Activated naive CD4-positive, alpha-beta T cell treated with anti-CD3 and anti-CD28 coated beads for 36 hours (primary cell): Measurements from ENCODE around the gene TBC1D28. TPM values are rescaled to one million over a fixed set of nuclear protein-coding genes. Genes with fewer than 3 reads are reported as not detected.
A peak's percentile ranks its signal among the peaks of the same experiment; 100 is the strongest.
"Not testable (repeated sequence)": the region's sequence is repeated elsewhere in the genome, so short reads cannot be mapped to it uniquely, and the experiment has no call there.

Experiments
- CTCF ChIA-PET: fragments of 350-600 bp; sonication (Branson Sonifier 250); formaldehyde crosslinking; loops from one replicate; lab custom pipeline; 2021; ENCODE audit warnings: antibody characterized with exemption; lab: Charles Lee
- DNase-seq: peaks from one replicate; pipeline ENCODE4 v3.0.0-alpha.2; 2020
- H3K27ac Mint-ChIP-seq: one replicate; pipeline ENCODE4 v1.8.0; 2021; ENCODE audit warnings: mild to moderate bottlenecking, mixed read lengths
- H3K27me3 Mint-ChIP-seq: one replicate; pipeline ENCODE4 v1.8.0; 2021; ENCODE audit warnings: low read depth, mixed read lengths
- H3K36me3 Mint-ChIP-seq: one replicate; pipeline ENCODE4 v1.8.0; 2021; ENCODE audit warnings: low read depth, mixed read lengths
- H3K4me1 Mint-ChIP-seq: one replicate; pipeline ENCODE4 v1.8.0; 2021; ENCODE audit warnings: low read depth, mixed read lengths
- H3K4me3 Mint-ChIP-seq: one replicate; pipeline ENCODE4 v1.8.0; 2021; ENCODE audit warnings: mild to moderate bottlenecking, moderate library complexity, mixed read lengths
- H3K9me3 Mint-ChIP-seq: one replicate; pipeline ENCODE4 v1.8.0; 2021; ENCODE audit warnings: mixed read lengths
- intact Hi-C: fragments of 100-400 bp; cut with micrococcal nuclease; formaldehyde crosslinking; loops from one replicate; pipeline ENCODE4 v1.15.1; 2023
- total RNA-seq, 2 experiments: library from RNA; stranded (reverse); gene quantifications; one replicate each; pipeline ENCODE4 v1.2.3, GENCODE V29; 2021

The TBC1D28 gene
- total RNA-seq = not detected

- intact Hi-C loops, H3K27ac Mint-ChIP-seq, H3K4me3 Mint-ChIP-seq, H3K9me3 Mint-ChIP-seq, H3K27me3 Mint-ChIP-seq, CTCF ChIA-PET, H3K4me1 Mint-ChIP-seq, DNase-seq, H3K36me3 Mint-ChIP-seq: not testable (repeated sequence)
Observed at GRCh38 chr17:18644291-18644690, at the start of gene TBC1D28. Gene TBC1D28 (minus strand): TSS chr17:18644391. CDS start chr17:18641352, 3,039 bp downstream.

- H3K27me3 Mint-ChIP-seq, CTCF ChIA-PET, intact Hi-C loops, H3K4me1 Mint-ChIP-seq, H3K9me3 Mint-ChIP-seq, H3K27ac Mint-ChIP-seq, DNase-seq: not testable (repeated sequence)
- H3K4me3 Mint-ChIP-seq = peak overlapping the region; percentile 78
- peaks cover 15% of the 10 kb centered on the region for H3K36me3 Mint-ChIP-seq
Observed at GRCh38 chr17:18682668-18683067, 38.5 kb upstream of the TBC1D28 start.

- intact Hi-C loops, H3K27me3 Mint-ChIP-seq, CTCF ChIA-PET, H3K4me1 Mint-ChIP-seq, H3K9me3 Mint-ChIP-seq: not testable (repeated sequence)
- H3K27ac Mint-ChIP-seq = peak within 1 kb of the TSS; percentile 66
- H3K36me3 Mint-ChIP-seq = peaks cover 18% of the 10 kb centered on the region
- peak within 1 kb of the TSS; percentile 78 for H3K4me3 Mint-ChIP-seq
- peak; percentile 89 for DNase-seq
Observed at GRCh38 chr17:18681767-18682571, 37.8 kb upstream of the TBC1D28 start, which contains the start of gene FOXO3B. Gene FOXO3B (minus strand): TSS chr17:18682314. CDS start chr17:18681651, 663 bp downstream.

GRCh38 chr17:18677381-18677780 lies 33.2 kb upstream of the TBC1D28 start:
- H3K4me3 Mint-ChIP-seq, H3K27ac Mint-ChIP-seq, H3K27me3 Mint-ChIP-seq, H3K9me3 Mint-ChIP-seq, intact Hi-C loops, DNase-seq, H3K4me1 Mint-ChIP-seq, CTCF ChIA-PET: not testable (repeated sequence)
- peaks cover 27% of the 10 kb centered on the region for H3K36me3 Mint-ChIP-seq

- H3K4me1 Mint-ChIP-seq, H3K9me3 Mint-ChIP-seq, intact Hi-C loops, H3K27ac Mint-ChIP-seq, CTCF ChIA-PET, H3K27me3 Mint-ChIP-seq, H3K4me3 Mint-ChIP-seq, DNase-seq: not testable (repeated sequence)
- peaks cover 29% of the 10 kb centered on the region for H3K36me3 Mint-ChIP-seq
Observed at GRCh38 chr17:18676928-18677327, 32.7 kb upstream of the TBC1D28 start.

- CTCF ChIA-PET, H3K27ac Mint-ChIP-seq, H3K4me1 Mint-ChIP-seq: not testable (repeated sequence)
Observed at GRCh38 chr17:18672395-18673227, 28.4 kb upstream of the TBC1D28 start.

GRCh38 chr17:18668625-18669024 lies 24.4 kb upstream of the TBC1D28 start:
- DNase-seq, H3K27ac Mint-ChIP-seq, intact Hi-C loops, H3K4me3 Mint-ChIP-seq, H3K4me1 Mint-ChIP-seq, H3K27me3 Mint-ChIP-seq, CTCF ChIA-PET: not testable (repeated sequence)
- Mint-ChIP-seq H3K36me3 (peaks cover 36% of the 10 kb centered on the region), H3K9me3 (peaks cover 19% of the 10 kb centered on the region)

More at GRCh38 chr17:18672395-18673227, 28.4 kb upstream of the TBC1D28 start:
- H3K4me3 Mint-ChIP-seq, DNase-seq, intact Hi-C loops, H3K27me3 Mint-ChIP-seq: not testable (repeated sequence)
- H3K36me3 Mint-ChIP-seq = peaks cover 46% of the 10 kb centered on the region
- peaks cover 17% of the 10 kb centered on the region for H3K9me3 Mint-ChIP-seq

- H3K4me1 Mint-ChIP-seq, CTCF ChIA-PET, H3K4me3 Mint-ChIP-seq, H3K27ac Mint-ChIP-seq, DNase-seq, intact Hi-C loops, H3K27me3 Mint-ChIP-seq: not testable (repeated sequence)
- Mint-ChIP-seq H3K9me3 (peaks cover 28% of the 10 kb centered on the region), H3K36me3 (peaks cover 41% of the 10 kb centered on the region)
Observed at GRCh38 chr17:18667535-18667934, 23.3 kb upstream of the TBC1D28 start.

- H3K4me3 Mint-ChIP-seq, DNase-seq, H3K4me1 Mint-ChIP-seq, intact Hi-C loops, H3K27me3 Mint-ChIP-seq, H3K27ac Mint-ChIP-seq, CTCF ChIA-PET: not testable (repeated sequence)
- H3K9me3 Mint-ChIP-seq = peaks cover 35% of the 10 kb centered on the region
- peaks cover 37% of the 10 kb centered on the region for H3K36me3 Mint-ChIP-seq
Observed at GRCh38 chr17:18666326-18666725, 22.1 kb upstream of the TBC1D28 start.

GRCh38 chr17:18661924-18662624 lies 17.9 kb upstream of the TBC1D28 start:
- DNase-seq, H3K27me3 Mint-ChIP-seq, H3K4me1 Mint-ChIP-seq, H3K4me3 Mint-ChIP-seq, H3K27ac Mint-ChIP-seq, CTCF ChIA-PET, intact Hi-C loops: not testable (repeated sequence)
- peaks cover 11% of the 10 kb centered on the region for H3K36me3 Mint-ChIP-seq
- peaks cover 25% of the 10 kb centered on the region for H3K9me3 Mint-ChIP-seq

GRCh38 chr17:18650094-18650493 lies 5.9 kb upstream of the TBC1D28 start:
- not testable (repeated sequence) for H3K27me3 Mint-ChIP-seq, H3K27ac Mint-ChIP-seq

GRCh38 chr17:18643124-18643523 lies 1.1 kb downstream of the TBC1D28 start:
- intact Hi-C loops, H3K27ac Mint-ChIP-seq, H3K4me3 Mint-ChIP-seq, H3K36me3 Mint-ChIP-seq, CTCF ChIA-PET, H3K4me1 Mint-ChIP-seq, H3K27me3 Mint-ChIP-seq, H3K9me3 Mint-ChIP-seq, DNase-seq: not testable (repeated sequence)

More at GRCh38 chr17:18650094-18650493, 5.9 kb upstream of the TBC1D28 start:
- DNase-seq, CTCF ChIA-PET, H3K4me3 Mint-ChIP-seq, intact Hi-C loops, H3K4me1 Mint-ChIP-seq, H3K36me3 Mint-ChIP-seq, H3K9me3 Mint-ChIP-seq: not testable (repeated sequence)
